ENCODE data around the gene MID1.

GRCh38 chrX:10576186-10576585 is 44.2 kb downstream of the MID1 start:
- TF ChIP-seq POLR2AphosphoS5 (IDR thresholded peaks at IDR 0.05), result no peak
- TF ChIP-seq CTCF (IDR thresholded peaks at IDR 0.05), result no peak
- TF ChIP-seq POLR2A (IDR thresholded peaks at IDR 0.05), result no peak

Data from prostate gland (tissue), 2 donors.